GM21723 (cell line): ENCODE results near the gene LRRC73.
"Not testable (repeated sequence)": the region's sequence is repeated elsewhere in the genome, so short reads cannot be mapped to it uniquely, and the experiment has no call there.

Experiments used
- ATAC-seq: cut with Tn5 transposase; IDR thresholded peaks from one replicate; pipeline ENCODE4 v1.9.1; 2021; ENCODE audit warnings: mild to moderate bottlenecking, moderate library complexity; ENCODE audit not compliant: unreplicated experiment

The LRRC73 gene

DNA sequence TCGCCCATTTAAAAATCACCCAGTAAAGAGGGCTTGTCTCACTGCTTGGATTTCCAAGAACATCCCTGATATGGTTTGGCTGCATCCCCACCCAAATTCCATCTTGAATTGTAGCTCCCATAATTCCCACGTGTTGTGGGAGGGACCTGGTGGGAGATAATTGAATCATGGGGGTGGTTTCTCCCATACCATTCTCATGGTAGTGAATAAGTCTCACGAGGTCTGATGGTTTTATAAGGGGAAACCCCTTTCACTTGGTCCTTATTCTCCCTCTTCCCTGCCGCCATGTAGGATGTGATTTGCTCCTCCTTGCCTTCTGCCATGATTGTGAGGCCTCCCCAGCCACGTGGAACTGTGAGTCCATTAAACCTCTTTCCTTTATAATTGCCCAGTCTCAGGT is 42.9 kb downstream of the LRRC73 start:
- not testable (repeated sequence) for ATAC-seq

DNA sequence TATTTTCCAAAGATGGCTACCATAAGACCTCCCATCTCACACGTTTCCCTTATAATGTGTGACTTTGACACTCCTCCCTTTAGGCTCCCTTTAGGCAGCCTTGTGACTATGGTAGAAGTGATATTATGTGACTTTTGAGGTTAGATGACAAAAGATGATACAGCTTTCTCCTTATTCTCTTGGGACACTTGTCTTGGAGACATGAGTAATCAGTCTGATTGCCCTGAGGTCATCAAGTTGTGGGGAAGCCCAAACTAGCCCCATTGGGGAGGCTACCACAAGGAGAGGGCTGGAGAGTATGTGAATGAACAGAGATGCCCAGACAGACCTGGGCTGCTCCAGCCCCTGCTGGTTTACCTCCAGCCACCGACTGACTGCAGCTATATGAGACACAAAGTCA is 44.2 kb downstream of the LRRC73 start:
- ATAC-seq = no peak

DNA sequence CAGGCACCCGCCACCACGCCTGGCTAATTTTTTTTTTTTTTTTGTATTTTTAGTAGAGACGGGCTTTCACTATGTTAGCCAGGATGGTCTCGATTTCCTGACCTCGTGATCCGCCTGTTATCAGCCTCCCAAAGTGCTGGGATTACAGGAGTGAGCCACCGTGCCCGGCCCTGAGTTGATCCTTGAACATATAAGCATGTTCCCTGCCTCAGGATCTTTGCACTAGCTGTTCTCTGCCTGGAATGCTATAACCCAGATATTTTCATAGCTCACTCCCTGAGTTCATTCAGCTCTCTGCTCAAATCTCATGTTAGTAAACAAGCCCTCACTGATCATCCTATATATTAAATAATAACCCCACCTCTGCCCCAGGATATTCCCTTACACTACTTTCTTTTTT is 45.8 kb downstream of the LRRC73 start:
- ATAC-seq = no peak

DNA sequence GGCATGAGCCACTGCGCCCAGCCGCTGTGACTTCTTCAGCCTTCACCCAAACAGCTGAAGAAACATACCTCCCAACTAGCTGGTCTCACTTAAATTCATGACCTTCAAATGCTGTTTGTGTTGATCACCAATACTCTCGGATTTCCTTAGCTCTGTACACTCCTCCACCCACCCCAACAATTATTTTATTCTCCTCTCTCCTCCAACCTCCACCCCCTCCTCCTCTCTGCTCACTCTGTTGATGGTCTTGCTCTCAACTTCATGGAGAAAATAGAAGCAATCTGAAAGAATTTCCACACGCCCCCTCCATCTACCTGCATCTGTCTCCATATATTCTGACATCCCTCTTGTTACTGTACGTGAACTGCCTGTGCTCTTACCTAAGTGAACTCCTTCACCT is 48.2 kb downstream of the LRRC73 start:
- ATAC-seq = no peak

DNA sequence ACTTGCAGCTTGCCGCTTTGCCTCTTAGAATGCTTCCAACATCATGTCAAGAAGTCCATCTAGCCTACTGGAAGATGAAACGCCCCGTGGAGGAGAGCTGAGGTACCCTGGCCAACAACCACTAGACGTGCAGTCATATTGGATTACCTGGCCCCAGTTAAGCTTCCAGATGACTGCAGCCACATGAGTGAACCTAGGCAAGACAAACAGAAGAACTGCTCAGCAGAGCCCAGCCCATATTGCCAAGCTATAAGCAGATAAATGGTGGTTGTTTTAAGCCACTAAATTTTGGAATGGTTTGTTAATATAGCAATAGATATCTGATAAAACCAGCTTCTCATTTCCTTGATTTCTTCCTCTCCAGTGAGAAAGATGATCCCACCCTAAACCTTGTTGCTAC is 50.1 kb downstream of the LRRC73 start:
- no peak for ATAC-seq

DNA sequence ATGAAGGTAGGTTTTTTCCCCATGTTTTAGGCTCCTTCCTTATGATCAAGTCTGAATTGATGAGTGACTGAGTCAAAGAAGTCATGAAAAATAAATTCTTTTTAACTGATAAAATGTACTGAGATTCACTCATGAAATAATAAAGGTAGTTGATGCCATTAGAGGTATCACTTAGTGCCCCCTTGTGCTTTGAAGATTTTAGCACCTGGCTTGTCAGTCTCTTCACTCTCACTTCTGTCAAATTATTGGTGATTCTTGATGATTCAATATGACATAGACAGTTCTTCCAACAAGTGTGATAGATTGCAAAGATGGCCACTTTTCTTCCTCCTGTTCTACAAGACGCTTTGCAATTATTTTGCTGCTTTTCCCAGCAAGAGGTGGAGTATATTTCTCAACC is 50.6 kb downstream of the LRRC73 start:
- no peak for ATAC-seq

DNA sequence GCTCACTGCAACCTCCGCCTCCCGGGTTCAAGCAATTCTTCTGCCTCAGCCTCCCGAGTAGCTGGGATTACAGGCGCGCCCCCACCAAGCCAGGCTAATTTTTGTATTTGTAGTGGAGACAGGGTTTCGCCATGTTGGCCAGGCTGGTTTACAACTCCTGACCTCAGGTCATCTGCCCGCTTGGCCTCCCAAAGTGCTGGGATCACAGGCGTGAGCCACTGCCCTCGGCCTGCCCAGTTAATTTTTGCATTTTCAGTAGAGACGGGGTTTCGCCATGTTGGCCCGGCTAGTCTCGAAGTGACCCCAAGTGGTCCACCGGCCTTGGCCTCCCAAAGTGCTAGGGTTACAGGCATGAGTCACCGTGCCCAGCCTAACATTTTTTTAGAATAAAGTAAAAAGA is 52.0 kb downstream of the LRRC73 start:
- not testable (repeated sequence) for ATAC-seq

DNA sequence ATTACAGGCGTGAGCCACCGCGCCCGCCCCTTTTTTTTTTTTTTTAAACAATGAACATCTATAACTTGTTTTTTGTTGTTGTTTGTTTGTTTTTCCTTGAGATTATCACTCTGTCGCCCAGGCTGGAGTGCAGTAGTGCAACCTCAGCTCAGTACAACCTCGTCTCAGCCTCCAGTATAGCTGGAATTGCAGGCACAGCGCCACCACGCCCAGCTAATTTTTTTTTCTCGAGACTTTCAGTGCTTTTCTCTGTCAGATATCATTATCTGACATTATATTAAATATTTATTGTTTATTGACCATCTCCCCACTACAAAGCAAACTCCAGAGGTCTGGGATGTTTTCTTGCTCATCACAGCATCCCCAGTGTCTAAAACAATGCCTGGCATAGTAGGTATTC is 52.5 kb downstream of the LRRC73 start:
- ATAC-seq = no peak
